Ishikawa (cell line): Measurements from ENCODE around the gene PARD3B.

Source experiments
- CEBPB ChIP-seq: IDR thresholded peaks from 2 replicates; pipeline ENCODE4 v1.6.1; 2012
- CREB1 ChIP-seq: IDR thresholded peaks from 2 replicates; pipeline ENCODE4 v1.6.1; 2012; ENCODE audit warnings: low read depth
- EGR1 ChIP-seq: IDR thresholded peaks from 2 replicates; pipeline ENCODE4 v1.6.1; 2012
- EP300 ChIP-seq: IDR thresholded peaks from 2 replicates; pipeline ENCODE4 v1.6.1; 2012; ENCODE audit warnings: borderline replicate concordance
- FOXM1 ChIP-seq: IDR thresholded peaks from 2 replicates; pipeline ENCODE4 v1.6.1; 2012; ENCODE audit warnings: low read depth, borderline replicate concordance
- MAX ChIP-seq: IDR thresholded peaks from 2 replicates; pipeline ENCODE4 v1.6.1; 2012
- NFIC ChIP-seq: IDR thresholded peaks from 2 replicates; pipeline ENCODE4 v1.6.1; 2012
- RAD21 ChIP-seq: IDR thresholded peaks from 2 replicates; pipeline ENCODE4 v1.6.1; 2012; ENCODE audit warnings: low read depth
- REST ChIP-seq: IDR thresholded peaks from 2 replicates; pipeline ENCODE4 v1.6.1; 2012; ENCODE audit warnings: low read depth, mild to moderate bottlenecking
- TAF1 ChIP-seq: IDR thresholded peaks from 2 replicates; pipeline ENCODE4 v1.6.1; 2012; ENCODE audit warnings: low read depth, mild to moderate bottlenecking
- TCF12 ChIP-seq: IDR thresholded peaks from 2 replicates; pipeline ENCODE4 v1.6.1; 2012; ENCODE audit warnings: low read depth
- TEAD4 ChIP-seq: IDR thresholded peaks from 2 replicates; pipeline ENCODE4 v1.6.1; 2012
- USF1 ChIP-seq: IDR thresholded peaks from 2 replicates; pipeline ENCODE4 v1.6.1; 2012
- YY1 ChIP-seq: IDR thresholded peaks from 2 replicates; pipeline ENCODE4 v1.6.1; 2012; ENCODE audit warnings: low read depth
- ZBTB7A ChIP-seq: IDR thresholded peaks from 2 replicates; pipeline ENCODE4 v1.6.1; 2012; ENCODE audit warnings: low read depth

Gene PARD3B

GRCh38 chr2:205141381-205141780 lies 596.1 kb downstream of the PARD3B start:
- TF ChIP-seq CEBPB (no peak), EP300 (no peak), TEAD4 (no peak), MAX (no peak), REST (no peak), CREB1 (no peak), USF1 (no peak), TAF1 (no peak)

- TF ChIP-seq TCF12 (no peak), FOXM1 (no peak), CEBPB (no peak), MAX (no peak), RAD21 (no peak), USF1 (no peak), REST (no peak), YY1 (no peak), EP300 (no peak), CREB1 (no peak), NFIC (no peak), TAF1 (no peak), ZBTB7A (no peak), TEAD4 (no peak)
Observed at GRCh38 chr2:205145888-205146287, 600.6 kb downstream of the PARD3B start.

GRCh38 chr2:205148755-205149154 lies 603.5 kb downstream of the PARD3B start:
- no peak for TF ChIP-seq TAF1
- no peak for TF ChIP-seq USF1
- TF ChIP-seq YY1, result no peak
- no peak for TF ChIP-seq MAX
- no peak for TF ChIP-seq RAD21
- TF ChIP-seq CREB1, result no peak

- no peak for TF ChIP-seq MAX
- no peak for TF ChIP-seq CREB1
- TF ChIP-seq YY1, result no peak
- TF ChIP-seq ZBTB7A, result no peak
- TF ChIP-seq TEAD4, result no peak
- no peak for TF ChIP-seq TAF1
- no peak for TF ChIP-seq RAD21
Observed at GRCh38 chr2:205156457-205156856, 611.2 kb downstream of the PARD3B start.

GRCh38 chr2:205158404-205158803 lies 613.1 kb downstream of the PARD3B start:
- no peak for TF ChIP-seq MAX
- TF ChIP-seq RAD21, result no peak
- no peak for TF ChIP-seq CREB1
- TF ChIP-seq ZBTB7A, result no peak
- no peak for TF ChIP-seq TEAD4
- TF ChIP-seq TCF12, result no peak
- TF ChIP-seq YY1, result no peak
- no peak for TF ChIP-seq EGR1
- TF ChIP-seq FOXM1, result no peak
- TF ChIP-seq USF1, result no peak
- TF ChIP-seq EP300, result no peak
- TF ChIP-seq REST, result no peak
- no peak for TF ChIP-seq TAF1
- TF ChIP-seq CEBPB, result no peak
- no peak for TF ChIP-seq NFIC
